Cardiac fibroblast (primary cell): ENCODE results near the gene NAP1L5.

Experiments used
- DNase-seq, 2 donors: peaks; one replicate each; pipeline versions ENCODE4 v3.0.0 to v3.0.0-alpha.2; 2010; ENCODE audit warnings: low read depth in 2 of 2
- H3K4me3 ChIP-seq, 2 donors: replicated peaks in 1 of 2; 1 replicate in 1 of 2; 2 replicates in 1 of 2; pipeline ENCODE4 v1.5.1; 2011; ENCODE audit warnings: low read depth in 2 of 2, low read length in 2 of 2, mild to moderate bottlenecking in 2 of 2, moderate library complexity in 1 of 2
- TF ChIP-seq, protein P1 (sequence below): IDR thresholded peaks from one replicate; pipeline ENCODE4 v1.5.1; 2011; ENCODE audit warnings: low read depth, mild to moderate bottlenecking, low read length, inconsistent platforms

The NAP1L5 gene

DNA sequence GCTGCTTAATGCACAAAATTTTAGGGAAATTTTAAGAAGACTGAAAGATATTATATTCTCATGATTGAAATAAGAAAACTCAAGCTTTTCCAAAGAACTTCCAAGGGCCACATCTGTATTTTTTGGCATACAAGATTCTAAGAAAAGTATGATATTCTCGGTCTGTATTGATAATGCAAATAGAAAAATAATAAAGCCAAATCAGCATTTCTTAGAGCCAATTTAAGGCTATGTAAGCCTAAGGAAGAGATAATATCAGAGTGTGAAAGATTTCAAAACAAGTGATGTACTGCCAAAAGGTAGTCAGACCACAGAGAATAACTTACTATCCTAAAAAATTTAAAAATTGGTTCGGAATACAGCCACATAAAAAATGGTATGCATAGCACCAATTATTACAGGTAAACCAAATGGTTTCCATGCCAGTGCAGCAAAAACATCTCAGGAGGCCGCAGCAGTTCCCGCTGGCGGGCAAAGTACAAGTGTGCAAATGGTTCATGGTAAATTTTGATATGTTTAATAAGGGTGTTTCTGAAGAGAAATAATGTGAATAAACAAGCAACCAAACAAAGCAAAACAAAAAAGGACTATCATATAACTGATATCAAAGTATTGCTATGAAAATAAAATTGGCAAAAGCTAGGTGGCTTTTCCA is 35.2 kb upstream of the NAP1L5 start:
- no peak overlapping the region for H3K4me3 ChIP-seq
- DNase-seq: no peak
- TF ChIP-seq, protein P1, sequence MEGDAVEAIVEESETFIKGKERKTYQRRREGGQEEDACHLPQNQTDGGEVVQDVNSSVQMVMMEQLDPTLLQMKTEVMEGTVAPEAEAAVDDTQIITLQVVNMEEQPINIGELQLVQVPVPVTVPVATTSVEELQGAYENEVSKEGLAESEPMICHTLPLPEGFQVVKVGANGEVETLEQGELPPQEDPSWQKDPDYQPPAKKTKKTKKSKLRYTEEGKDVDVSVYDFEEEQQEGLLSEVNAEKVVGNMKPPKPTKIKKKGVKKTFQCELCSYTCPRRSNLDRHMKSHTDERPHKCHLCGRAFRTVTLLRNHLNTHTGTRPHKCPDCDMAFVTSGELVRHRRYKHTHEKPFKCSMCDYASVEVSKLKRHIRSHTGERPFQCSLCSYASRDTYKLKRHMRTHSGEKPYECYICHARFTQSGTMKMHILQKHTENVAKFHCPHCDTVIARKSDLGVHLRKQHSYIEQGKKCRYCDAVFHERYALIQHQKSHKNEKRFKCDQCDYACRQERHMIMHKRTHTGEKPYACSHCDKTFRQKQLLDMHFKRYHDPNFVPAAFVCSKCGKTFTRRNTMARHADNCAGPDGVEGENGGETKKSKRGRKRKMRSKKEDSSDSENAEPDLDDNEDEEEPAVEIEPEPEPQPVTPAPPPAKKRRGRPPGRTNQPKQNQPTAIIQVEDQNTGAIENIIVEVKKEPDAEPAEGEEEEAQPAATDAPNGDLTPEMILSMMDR: no peak

DNA sequence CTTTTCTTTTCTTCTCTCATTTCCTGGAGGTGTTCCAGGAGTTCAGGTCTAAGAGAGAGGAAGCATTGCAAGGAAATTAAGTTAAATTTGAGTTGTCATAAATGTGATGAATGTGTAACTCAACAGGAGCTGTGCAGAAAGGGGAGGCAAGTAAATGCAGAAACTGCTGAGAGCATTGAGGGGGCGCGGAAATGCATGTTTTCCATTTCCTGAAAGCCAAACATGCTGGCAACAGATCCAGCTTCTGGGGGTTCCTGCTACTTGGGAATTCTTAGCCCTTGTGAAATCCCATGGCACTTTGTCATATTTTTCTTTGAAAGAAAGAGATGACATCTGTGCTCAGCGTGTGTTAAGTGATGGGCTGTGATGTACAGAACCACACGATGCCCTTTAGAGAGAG is 33.8 kb upstream of the NAP1L5 start:
- H3K4me3 ChIP-seq: no peak overlapping the region
- TF ChIP-seq, protein P1: no peak
- peak in 1 of 2 donors; percentile 13 for DNase-seq

DNA sequence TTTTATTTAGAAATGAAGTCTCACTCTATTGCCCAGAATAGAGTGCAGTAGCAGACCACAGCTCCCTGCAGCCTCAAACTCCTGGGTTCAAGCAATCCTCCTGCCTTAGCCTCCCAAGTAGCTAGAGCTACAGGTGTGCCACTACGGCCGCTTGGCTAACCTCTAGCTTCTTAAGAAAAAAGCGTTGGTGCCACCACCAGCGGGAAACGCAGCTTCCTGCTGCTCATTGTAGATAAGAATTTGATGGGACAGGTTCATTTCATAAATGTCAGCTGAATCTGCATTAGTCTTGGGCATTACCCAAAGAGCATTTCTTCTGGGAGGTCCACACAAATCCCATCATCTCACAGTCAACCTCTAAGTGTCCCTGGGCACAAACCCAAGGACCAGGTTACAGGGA is 33.2 kb upstream of the NAP1L5 start:
- DNase-seq: no peak
- no peak overlapping the region for H3K4me3 ChIP-seq
- TF ChIP-seq, protein P1: no peak

DNA sequence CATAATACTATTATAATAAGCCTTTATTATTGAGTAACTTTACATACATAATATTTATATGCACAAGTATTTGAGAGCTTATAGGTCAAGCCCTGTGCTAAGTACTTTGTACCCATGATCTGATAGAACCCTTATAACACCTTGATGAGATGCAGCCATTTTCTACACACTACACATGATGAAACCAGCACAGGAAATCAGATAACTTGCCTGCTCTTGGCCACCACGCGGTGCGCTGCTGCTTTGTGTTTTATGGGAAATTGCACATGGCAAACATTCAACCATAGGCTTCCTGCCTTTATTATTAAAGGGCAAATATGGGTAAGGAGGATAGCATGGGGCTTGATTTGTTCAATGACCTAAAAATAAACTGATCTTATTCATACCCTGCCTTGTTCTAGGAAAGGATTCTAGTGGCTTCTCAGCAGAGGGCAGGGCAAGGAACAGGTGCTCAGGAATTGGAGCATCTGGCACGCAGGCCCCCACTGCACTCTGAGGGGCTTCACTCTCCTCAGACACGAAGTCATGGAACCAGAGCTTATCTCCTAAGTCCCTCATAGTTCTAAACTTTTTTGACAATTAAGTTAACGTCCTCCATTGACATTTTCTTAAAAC is 31.6 kb upstream of the NAP1L5 start:
- no peak overlapping the region for H3K4me3 ChIP-seq
- no peak for DNase-seq
- TF ChIP-seq, protein P1: no peak

DNA sequence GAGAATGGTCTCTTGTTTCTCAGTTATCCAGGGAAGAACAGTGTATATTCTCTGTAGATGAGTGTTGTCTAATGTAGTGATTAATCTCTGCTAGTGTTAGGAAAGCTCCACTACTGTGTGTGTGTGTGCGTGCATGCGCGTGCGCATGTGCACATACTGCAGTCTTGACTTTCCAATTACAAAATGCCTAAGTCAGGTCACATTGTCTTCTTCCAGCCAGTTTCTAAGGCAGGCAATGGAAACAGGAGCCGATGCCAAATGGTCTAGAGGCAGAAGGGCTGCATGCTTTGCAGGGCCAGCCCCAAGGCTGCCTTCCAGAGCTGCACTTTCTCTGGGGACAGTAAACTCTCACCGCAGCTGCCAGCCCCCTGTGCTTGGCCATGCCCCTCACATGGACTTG is 30.5 kb upstream of the NAP1L5 start:
- no peak for DNase-seq
- no peak overlapping the region for H3K4me3 ChIP-seq
- TF ChIP-seq, protein P1: no peak

DNA sequence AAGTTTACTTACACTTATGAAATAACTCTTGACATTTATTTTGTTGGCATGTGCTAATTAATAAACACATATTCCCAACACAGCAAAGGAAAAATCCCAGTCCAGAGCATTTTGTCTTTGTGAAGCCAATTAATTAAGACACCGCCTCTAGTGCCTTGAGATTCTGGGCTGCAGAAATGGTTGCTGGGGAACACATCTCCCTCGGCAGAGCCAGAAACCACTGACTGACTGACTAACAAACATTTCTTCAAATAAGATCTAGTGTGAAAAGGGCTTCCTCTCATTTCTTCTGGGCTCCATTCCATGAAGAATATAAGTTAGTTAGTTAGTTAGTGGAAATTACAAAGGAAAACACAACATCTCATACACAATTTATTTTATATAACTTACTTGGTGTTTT is 28.4 kb upstream of the NAP1L5 start:
- H3K4me3 ChIP-seq: no peak overlapping the region
- TF ChIP-seq, protein P1: no peak
- no peak for DNase-seq

DNA sequence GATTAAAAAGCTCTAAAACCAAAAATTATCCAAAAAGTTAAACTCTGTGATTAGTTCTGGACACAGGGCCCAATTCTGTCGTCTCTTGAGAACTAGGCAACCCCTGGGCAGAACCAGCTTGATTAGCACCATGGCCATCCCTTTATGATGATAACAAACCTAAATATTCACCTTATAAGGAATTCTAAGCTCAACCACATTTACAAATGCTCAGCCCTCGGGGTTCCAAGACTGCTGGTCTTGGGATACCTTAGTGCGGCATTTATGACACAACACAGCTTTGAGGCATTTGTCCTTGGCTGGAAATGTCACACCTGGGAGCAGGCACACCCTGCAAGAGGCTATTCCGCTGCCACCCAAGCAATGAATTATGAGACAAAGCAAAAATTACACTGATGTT is 27.5 kb upstream of the NAP1L5 start:
- no peak for DNase-seq
- no peak overlapping the region for H3K4me3 ChIP-seq
- TF ChIP-seq, protein P1: no peak
